ENCODE results near the gene GMDS.

DNA sequence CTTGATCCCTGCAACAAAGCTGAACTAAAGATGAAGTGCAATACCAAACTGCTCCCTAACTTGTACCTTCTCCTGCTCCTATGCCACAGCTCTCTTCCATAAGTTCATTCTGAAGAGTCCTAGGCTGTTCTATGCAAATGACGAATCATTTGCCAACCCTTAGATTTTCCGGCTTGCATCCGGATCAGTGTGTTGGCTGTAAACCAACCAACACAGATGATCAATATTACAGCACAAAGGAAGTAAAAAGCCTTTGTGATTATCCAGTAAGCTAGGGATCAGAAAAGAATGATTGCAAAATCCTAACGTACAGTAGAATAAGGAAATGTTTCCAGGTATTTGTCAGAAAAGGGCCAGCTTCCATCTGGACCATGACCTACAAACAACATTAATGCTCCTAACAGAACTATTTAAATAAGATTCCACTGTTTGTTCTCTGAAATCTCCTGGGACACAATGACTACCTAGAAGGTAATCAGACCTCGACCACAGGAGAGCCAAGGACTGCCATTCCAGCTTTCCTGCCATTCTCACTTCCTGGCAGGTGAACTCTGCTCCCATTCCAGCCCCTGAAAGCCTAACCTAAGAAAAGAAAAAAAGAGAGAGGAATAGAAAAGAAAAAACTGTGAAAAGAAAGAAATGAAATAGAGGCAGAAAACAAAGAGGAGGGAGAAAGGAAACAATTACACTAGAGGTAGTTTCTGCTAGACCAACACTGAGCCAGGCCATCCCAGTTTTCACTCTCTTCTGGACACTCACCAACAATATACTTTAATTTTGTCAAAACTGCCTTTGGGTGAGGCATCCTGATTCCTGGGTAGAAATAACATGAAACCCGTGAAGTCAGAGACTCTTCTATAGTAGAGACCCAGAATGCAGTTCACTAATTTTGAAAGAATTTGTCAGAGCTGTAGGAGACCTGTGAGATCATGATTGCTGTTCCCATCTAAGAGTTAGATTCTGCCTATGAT, 19.7 kb downstream of the GMDS start:
- TF ChIP-seq, protein P1, sequence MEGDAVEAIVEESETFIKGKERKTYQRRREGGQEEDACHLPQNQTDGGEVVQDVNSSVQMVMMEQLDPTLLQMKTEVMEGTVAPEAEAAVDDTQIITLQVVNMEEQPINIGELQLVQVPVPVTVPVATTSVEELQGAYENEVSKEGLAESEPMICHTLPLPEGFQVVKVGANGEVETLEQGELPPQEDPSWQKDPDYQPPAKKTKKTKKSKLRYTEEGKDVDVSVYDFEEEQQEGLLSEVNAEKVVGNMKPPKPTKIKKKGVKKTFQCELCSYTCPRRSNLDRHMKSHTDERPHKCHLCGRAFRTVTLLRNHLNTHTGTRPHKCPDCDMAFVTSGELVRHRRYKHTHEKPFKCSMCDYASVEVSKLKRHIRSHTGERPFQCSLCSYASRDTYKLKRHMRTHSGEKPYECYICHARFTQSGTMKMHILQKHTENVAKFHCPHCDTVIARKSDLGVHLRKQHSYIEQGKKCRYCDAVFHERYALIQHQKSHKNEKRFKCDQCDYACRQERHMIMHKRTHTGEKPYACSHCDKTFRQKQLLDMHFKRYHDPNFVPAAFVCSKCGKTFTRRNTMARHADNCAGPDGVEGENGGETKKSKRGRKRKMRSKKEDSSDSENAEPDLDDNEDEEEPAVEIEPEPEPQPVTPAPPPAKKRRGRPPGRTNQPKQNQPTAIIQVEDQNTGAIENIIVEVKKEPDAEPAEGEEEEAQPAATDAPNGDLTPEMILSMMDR (IDR thresholded peaks at IDR 0.05) = no peak
- no peak for TF ChIP-seq EZH2 (IDR thresholded peaks at IDR 0.05; ENCODE audit: borderline replicate concordance, insufficient read depth, low read depth, low read length, poor library complexity, severe bottlenecking)
